ENCODE results near the gene MPRIP. TPM values are rescaled to one million over a fixed set of nuclear protein-coding genes. Genes with fewer than 3 reads are reported as not detected.
A peak's percentile ranks its signal among the peaks of the same experiment; 100 is the strongest.

MPRIP gene
- total RNA-seq, 1 experiment from 2014 or later: 132 TPM

DNA sequence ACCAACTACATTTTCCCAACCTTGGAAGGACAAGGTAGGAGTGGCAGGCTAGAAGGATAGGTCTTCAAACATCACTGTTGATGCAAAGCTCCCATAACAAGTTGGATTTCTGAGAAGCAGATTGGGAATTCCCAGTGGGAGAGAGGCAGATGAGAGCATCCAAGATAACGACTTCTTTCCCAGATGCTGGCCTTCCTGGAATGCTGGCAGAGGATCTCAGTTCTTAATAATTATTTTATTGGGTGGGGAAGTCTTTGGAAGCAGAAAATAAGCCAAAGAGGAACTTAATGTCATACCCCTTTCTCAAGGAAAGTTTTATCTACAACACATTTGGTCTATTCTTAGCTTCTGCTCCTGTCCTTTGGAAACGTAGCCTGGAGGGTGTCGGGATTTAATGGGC, 64.5 kb downstream of the MPRIP start:
- no peaks in the 10 kb centered on the region for H3K9me3 Mint-ChIP-seq
- Histone ChIP-seq H2BK20ac (ENCODE audit: low read depth, low read length, poor library complexity, severe bottlenecking) (no peak overlapping the region), H3K79me2 (ENCODE audit: insufficient read depth, low read length) (no peaks in the 10 kb centered on the region), H3K14ac (ENCODE audit: insufficient read depth, low read length) (no peak overlapping the region), H3K23ac (ENCODE audit: insufficient read length, low read depth, low read length) (no peak overlapping the region), H2BK5ac (ENCODE audit: insufficient read length, low read length) (no peak overlapping the region), H3K9me3 (ENCODE audit: control insufficient read depth, low read depth, low read length) (no peaks in the 10 kb centered on the region), H3K4me1 (ENCODE audit: insufficient read depth, low read length) (no peaks in the 10 kb centered on the region), H3K9ac (ENCODE audit: extremely low read depth, insufficient read length, low read length) (no peak overlapping the region), H2AFZ (ENCODE audit: low read length) (no peak overlapping the region), H2BK12ac (ENCODE audit: insufficient read length, low read depth, low read length) (no peak overlapping the region), H3T11ph (ENCODE audit: low read length) (no peak overlapping the region), H4K20me1 (ENCODE audit: control insufficient read depth, insufficient read depth, insufficient read length) (no peaks in the 10 kb centered on the region), H3K27ac (ENCODE audit: insufficient read length, low read depth, low read length) (no peak overlapping the region), H3K4ac (ENCODE audit: low read depth, low read length) (no peak overlapping the region), H3K56ac (ENCODE audit: insufficient read length, low read depth, low read length) (no peak overlapping the region), H4K5ac (ENCODE audit: insufficient read length, low read depth, low read length) (no peak overlapping the region), H3K23me2 (ENCODE audit: insufficient read length, low read depth, low read length, poor library complexity, severe bottlenecking) (no peaks in the 10 kb centered on the region), H3K18ac (ENCODE audit: insufficient read length, low read depth, low read length) (no peak overlapping the region), H3K27me3 (ENCODE audit: insufficient read depth, low read length) (no peaks in the 10 kb centered on the region), H4K8ac (replicated peaks; ENCODE audit: insufficient read length, low read depth, low read length) (no peak overlapping the region), H2BK120ac (ENCODE audit: low read depth, low read length, poor library complexity, severe bottlenecking) (no peak overlapping the region), H2AK5ac (ENCODE audit: insufficient read length, low read length) (no peak overlapping the region), H4K91ac (ENCODE audit: insufficient read length, low read depth, low read length) (no peak overlapping the region), H3K79me1 (ENCODE audit: insufficient read depth, low read depth, low read length, poor library complexity, severe bottlenecking) (no peaks in the 10 kb centered on the region), H3K4me2 (ENCODE audit: insufficient read depth, insufficient read length, low read length) (no peak overlapping the region), H2BK15ac (ENCODE audit: low read depth, low read length) (no peak overlapping the region)
- TF ChIP-seq, protein P1, sequence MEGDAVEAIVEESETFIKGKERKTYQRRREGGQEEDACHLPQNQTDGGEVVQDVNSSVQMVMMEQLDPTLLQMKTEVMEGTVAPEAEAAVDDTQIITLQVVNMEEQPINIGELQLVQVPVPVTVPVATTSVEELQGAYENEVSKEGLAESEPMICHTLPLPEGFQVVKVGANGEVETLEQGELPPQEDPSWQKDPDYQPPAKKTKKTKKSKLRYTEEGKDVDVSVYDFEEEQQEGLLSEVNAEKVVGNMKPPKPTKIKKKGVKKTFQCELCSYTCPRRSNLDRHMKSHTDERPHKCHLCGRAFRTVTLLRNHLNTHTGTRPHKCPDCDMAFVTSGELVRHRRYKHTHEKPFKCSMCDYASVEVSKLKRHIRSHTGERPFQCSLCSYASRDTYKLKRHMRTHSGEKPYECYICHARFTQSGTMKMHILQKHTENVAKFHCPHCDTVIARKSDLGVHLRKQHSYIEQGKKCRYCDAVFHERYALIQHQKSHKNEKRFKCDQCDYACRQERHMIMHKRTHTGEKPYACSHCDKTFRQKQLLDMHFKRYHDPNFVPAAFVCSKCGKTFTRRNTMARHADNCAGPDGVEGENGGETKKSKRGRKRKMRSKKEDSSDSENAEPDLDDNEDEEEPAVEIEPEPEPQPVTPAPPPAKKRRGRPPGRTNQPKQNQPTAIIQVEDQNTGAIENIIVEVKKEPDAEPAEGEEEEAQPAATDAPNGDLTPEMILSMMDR (conservative IDR thresholded peaks at IDR 0.05): no peak
- H3K36me3 Mint-ChIP-seq (ENCODE audit: insufficient read depth in 1 of 3, low read depth in 3 of 3): no peaks in the 10 kb centered on the region; a peak in 1 of 7 replicates
- H3K27ac Mint-ChIP-seq: peak overlapping the region in 1 of 3 experiments; percentile 61; a peak in 2 of 7 replicates
- H3K4me1 Mint-ChIP-seq: peaks cover 15 to 21% of the 10 kb centered on the region in 2 experiments
- H3K4me3 Mint-ChIP-seq: no peak overlapping the region
- WGBS (ENCODE audit: extremely low coverage, insufficient read length, low lambda C conversion rate): no CpG with 5 or more reads among the region's 3 CpGs
- DNase-seq: no peak
- no peaks in the 10 kb centered on the region for H3K27me3 Mint-ChIP-seq (ENCODE audit: low read depth)

Data from H9 (cell line).